Measurements from ENCODE around the gene PJVK.

DNA sequence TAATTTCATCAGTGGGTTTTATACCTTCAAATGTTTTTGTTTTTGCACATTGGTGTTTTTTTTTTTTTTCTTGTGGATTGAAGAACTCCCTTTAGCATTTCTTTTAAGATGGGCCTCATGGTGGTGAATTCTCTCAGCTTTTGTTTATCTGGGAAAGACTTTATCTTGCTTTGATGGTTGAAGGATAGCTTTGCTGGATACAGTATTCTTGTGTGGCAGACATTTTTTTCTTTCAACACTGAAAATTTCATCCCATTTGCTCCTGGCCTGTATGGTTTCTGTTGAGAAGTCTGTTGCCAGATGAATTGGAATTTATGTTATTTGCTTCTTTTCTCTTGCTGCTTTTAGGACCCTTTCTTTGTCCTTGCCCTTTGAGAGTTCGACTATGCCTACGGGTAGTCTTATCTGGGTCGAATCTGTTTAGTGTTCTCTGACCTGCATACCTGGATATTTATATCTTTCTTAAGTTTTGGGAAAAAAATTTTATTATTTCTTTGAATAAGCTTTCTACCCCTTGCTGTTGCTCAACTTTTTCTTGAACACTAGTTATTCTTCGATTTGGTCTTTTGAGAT lies 25.8 kb upstream of the PJVK start:
- TF ChIP-seq POLR2A (IDR thresholded peaks at IDR 0.05): no peak
- TF ChIP-seq EP300 (IDR thresholded peaks at IDR 0.05): no peak
- TF ChIP-seq, protein P1, sequence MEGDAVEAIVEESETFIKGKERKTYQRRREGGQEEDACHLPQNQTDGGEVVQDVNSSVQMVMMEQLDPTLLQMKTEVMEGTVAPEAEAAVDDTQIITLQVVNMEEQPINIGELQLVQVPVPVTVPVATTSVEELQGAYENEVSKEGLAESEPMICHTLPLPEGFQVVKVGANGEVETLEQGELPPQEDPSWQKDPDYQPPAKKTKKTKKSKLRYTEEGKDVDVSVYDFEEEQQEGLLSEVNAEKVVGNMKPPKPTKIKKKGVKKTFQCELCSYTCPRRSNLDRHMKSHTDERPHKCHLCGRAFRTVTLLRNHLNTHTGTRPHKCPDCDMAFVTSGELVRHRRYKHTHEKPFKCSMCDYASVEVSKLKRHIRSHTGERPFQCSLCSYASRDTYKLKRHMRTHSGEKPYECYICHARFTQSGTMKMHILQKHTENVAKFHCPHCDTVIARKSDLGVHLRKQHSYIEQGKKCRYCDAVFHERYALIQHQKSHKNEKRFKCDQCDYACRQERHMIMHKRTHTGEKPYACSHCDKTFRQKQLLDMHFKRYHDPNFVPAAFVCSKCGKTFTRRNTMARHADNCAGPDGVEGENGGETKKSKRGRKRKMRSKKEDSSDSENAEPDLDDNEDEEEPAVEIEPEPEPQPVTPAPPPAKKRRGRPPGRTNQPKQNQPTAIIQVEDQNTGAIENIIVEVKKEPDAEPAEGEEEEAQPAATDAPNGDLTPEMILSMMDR (IDR thresholded peaks at IDR 0.05): no peak
